A549 treated with Mapracorat at 1 μM for 4 hours (cell line): ENCODE measurements around the gene QRICH1. TPM values are rescaled to one million over a fixed set of nuclear protein-coding genes. Genes with fewer than 3 reads are reported as not detected.

Experiments
- total RNA-seq: library from RNA; stranded (reverse); fragments of 200-300 nt; extraction: Qiagen RNA extraction; gene quantifications from 5 replicates; pipeline ENCODE4 v1.2.3, GENCODE V29; 2022

QRICH1 gene, protein sequence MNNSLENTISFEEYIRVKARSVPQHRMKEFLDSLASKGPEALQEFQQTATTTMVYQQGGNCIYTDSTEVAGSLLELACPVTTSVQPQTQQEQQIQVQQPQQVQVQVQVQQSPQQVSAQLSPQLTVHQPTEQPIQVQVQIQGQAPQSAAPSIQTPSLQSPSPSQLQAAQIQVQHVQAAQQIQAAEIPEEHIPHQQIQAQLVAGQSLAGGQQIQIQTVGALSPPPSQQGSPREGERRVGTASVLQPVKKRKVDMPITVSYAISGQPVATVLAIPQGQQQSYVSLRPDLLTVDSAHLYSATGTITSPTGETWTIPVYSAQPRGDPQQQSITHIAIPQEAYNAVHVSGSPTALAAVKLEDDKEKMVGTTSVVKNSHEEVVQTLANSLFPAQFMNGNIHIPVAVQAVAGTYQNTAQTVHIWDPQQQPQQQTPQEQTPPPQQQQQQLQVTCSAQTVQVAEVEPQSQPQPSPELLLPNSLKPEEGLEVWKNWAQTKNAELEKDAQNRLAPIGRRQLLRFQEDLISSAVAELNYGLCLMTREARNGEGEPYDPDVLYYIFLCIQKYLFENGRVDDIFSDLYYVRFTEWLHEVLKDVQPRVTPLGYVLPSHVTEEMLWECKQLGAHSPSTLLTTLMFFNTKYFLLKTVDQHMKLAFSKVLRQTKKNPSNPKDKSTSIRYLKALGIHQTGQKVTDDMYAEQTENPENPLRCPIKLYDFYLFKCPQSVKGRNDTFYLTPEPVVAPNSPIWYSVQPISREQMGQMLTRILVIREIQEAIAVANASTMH
- total RNA-seq: 37.1 to 40.0 TPM (median 38.9 TPM) in 5 replicates

DNA sequence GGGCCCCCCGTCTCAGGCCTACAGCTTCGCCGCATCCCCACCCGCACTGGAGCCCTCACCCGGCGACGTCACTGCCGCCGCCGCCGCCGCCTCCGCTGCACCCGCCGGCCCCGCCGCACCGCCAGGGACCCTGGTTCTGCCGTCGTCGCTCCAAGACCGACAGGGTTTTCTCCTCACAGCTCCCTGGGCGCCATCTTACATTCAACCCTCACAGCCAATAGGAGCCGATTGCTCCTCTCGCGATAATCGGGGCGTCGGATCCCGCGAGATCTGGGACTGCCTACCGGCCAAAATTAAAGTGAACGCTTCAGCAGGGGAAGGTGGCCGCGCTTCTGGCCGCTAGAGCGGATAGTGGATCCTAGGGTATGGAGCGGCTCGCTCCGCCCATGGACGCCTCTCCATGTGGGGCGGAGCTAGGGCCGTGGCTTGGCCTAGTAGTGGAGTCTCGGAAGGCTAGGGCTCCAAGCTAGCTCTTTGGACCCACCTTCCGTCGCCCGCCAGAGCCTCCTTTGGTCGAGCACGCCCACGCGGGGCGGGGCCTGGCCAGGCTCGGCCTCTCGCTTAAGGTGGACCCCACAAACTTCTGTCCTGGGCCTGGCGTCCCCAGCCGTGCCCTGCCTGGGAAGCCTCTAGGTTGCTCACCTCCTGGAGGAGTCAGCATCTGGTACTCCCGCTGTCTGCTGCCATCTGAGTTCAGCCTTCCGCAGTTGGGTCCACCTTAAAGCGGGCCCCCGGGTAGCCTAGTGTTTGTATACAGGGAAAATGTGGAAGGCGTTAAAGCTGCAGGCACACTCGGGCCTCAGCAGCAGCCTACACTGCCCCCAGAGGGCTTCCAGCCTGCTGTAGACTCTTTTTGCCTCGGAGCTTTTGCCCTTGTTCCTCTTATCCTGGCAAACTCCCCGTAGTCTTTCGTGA lies at the start of gene QRICH1:
TSS of gene QRICH1 (minus strand) at position 219 of the 915 bp plus-strand sequence. CDS start 17,054 bp downstream, outside the sequence.

DNA sequence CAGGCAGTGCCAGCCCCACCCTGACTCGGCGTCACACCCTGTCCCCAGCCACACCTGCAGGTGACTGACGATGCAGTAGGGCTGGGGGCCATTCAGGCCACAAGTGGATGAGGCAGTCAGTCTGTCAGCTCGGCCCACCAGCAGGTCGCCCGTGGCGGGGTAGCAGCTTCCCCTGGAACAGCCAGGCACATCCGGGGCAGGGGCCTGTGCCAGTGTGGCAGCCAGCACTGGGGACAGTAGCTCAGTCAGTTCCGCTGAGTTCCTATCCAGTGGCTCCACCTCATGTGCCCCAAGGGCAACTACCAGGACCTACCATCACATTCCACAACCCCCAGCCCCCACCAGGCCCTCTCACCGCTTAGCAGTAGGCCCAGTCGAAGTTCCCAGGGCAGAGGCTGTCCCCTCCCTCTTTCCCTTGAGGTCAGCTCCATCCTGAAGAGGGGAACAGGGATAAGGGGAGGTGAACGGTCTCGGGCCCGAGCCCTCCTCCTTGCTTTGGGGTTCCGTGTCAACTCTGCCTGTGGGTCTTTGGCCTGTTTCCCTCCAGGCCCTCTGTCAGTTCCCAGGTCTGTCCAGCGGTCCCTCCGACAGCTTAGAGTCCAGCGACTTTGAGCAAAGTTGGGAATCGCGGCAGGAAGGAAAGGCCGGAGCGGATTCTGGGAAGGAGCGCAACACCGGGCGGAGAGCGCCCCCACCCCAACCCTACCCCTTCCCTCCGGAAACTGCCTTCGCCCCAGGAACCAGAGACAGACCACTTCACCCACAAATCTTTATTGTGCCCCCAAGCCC lies 38.8 kb upstream of the QRICH1 start, which contains the start of gene LAMB2:
TSS of gene LAMB2 (minus strand) at position 614 of the 789 bp plus-strand sequence. CDS start at position 431, 183 bp downstream.

DNA sequence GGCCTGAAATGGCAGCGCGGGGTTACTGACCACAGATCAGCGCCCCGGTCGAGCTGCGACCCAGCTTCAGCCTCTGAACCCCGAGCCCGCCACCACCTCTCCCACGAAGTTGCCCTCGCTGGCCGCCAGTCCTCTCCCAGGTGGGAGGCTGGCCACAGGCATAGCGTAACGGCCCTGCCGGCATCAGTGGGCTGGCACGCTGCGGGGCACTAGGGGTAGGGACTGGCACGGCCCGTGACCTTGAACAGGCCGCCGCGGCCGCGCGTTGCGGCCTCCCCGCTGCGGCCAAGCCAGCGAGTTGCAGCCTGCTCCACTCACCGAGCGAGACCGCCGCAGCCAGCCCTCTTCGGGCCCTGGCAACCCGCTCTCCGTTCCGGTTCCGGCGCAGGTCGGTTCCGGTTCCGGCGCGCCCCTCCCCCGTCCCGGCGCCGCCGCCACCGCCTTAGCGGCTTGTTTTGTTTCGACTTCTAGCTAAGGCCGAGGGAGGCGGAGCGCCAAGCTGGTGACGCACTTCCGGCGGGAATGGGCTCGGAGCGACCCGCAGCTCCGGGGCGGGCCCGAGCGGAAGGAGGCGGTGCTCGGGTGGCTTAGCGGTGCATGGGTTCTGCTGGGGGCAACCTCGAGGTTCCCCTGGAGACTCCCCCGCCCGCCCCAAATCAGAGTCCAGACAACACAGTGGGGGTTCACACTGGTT lies 26.7 kb upstream of the QRICH1 start, which contains the start of gene USP19:
TSS of gene USP19 (minus strand) at position 386 of the 694 bp plus-strand sequence. CDS start 1,678 bp downstream, outside the sequence.

DNA sequence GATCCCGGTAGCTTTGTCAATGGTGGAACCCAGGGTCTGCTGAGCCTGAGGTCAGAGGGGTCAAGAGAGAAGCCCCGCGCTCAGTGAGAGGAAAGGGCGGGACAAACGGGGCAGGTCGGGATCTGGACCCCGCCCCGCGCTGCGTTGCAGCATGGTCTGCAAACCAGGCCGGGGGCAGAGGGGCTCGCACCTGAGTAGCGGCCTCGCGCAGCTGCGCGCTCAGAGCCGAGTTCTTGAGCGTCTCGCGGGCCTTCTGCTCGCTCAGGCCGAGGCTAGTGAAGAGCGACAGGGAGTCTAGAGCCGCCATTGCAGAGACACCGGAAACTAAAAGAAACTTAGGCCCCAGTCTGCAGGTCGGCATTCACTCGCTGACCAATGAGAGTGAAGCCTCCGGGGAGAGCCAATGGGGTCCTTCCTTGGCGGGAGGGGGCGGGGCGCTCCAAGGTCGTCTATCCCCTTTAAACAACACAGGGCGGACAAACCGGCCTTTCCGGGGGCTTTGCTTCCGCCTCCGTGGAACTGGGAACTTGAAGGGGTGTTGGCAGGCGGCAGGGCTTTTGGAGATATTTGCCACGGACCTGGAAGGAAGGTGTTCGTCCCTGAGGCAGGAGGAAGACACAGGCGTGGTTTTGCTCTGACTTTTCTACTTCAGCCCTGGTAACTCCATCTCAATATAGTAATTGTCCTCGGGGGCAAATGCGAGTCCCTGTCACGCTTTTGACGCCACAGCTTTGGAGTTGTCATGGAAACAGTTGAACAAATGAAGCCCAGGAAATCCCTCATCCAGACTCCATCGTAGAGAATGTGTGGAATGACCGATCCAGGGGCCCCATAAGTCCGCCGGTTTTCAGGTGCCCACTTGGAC lies 10.8 kb upstream of the QRICH1 start, which contains the start of gene QARS1:
TSS of gene QARS1 (minus strand) at position 331 of the 865 bp plus-strand sequence. CDS start at position 307, 24 bp downstream.

DNA sequence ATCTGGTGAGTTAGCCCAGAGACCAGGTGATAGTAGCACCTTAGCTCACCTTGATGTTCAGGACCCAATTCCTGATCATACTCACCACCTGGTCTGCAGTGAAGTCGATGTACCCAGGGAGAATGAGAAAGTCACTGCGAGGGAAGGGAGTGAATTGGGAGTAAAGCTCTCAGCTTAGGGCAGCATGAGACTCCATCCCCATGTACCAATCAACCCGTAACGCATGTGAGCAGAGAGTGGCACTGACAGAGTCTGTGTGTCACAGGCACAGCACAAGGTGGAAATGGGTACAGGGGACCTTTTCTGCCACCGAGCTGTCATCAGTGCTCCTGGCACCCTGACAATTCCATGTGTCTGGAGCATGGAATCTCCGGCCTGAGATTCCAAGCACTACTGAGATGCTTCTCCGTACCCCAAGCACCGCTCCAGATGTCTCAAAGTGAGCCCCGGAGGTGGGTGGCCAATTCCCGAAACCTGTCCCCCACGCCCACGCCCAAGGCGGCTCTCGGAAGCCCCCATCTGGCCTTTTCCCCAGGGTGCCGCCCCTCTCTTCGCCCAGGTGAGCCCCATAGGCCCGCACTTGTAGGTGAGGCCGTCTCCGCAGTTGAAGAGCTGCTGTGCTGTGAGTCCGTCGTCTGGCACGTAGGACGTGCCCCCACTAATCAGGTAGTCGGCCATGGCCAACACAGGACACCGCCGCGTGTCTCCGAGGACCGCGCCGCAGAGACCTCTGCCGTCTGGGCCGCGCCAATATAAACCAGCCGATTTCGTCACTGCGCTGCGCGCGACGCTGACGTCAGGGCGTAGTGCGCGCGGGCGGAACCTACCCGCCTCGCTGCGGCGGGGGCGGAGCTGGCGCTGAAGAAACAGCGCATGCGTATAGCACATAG lies 65.0 kb downstream of the QRICH1 start, which contains the start of gene IMPDH2:
TSS of gene IMPDH2 (minus strand) at position 726 of the 890 bp plus-strand sequence. CDS start at position 678, 48 bp downstream.

DNA sequence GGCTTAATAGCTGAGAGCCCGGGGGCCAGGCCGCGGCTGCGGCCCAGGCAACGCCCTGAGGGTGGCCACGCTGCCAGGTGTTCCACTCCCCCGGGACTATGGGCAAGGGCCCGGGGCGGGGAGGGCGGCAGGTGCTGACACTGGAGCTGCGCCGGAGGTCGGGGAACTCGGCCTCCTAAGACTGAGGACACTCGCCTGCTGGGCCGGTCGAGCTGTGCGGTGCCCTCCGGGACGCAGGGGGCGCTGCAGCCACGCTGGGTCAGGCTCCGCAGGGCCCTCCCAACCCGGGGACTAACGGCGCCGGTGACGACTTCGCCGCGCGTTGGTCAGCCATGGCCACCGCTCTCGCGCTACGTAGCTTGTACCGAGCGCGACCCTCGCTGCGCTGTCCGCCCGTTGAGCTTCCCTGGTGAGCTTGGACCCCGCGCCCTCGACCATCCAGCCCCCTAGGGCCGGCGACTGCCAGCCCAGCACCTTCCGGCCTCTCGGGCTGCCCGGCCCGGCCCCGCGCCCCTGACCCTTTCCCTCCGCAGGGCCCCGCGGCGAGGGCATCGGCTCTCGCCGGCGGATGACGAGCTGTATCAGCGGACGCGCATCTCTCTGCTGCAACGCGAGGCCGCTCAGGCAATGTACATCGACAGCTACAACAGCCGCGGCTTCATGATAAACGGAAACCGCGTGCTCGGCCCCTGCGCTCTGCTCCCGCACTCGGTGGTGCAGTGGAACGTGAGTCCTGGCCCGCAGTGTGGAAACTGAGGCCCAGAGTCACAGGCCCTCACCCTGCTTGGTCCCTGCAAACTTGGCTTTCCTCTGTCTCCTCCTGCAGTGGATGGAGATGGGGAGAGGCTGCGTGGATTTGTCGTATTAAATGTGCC lies 71.8 kb downstream of the QRICH1 start, which contains the start of gene NDUFAF3:
TSS of gene NDUFAF3 (plus strand) at position 309 of the 875 bp plus-strand sequence. CDS start at position 333, 24 bp downstream.

DNA sequence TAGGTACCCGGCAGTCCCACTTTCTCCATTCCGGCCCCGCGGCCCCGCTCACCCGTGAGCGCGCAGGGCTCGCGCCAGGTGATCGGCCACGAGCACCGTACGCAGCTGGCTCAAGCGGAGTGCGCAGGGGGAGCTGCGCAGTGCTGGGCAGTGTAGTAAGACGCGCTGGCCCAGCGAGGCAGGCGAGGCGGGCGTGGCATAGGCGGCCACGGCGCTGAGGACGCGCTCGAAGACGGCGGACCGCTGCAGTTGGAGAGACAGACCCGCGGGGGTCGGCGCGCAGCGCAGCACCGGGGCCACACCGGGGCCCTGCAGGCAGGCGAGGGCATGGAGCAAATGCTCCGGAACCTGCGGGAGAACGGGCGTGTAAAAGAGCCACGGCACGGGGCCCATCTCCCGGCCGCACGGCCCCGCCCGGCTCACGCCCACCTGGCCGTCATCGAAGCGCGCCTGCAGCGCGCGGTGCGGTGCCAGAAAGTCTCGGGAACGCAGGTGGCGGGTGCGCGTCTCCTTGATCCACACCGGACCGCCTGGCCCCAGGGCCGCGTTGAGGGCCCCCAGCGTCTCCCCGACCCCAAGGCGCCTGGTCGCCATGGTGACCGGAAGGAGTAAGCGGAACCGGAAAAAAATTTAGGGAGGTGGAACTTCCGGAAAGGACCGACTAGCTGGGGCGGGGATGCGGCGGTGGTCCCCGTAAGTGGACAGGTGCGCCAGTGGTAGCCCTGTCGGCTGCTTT lies 75.7 kb downstream of the QRICH1 start, which contains the start of gene DALRD3:
TSS of gene DALRD3 (minus strand) at position 610 of the 736 bp plus-strand sequence. CDS start at position 594, 16 bp downstream.

DNA sequence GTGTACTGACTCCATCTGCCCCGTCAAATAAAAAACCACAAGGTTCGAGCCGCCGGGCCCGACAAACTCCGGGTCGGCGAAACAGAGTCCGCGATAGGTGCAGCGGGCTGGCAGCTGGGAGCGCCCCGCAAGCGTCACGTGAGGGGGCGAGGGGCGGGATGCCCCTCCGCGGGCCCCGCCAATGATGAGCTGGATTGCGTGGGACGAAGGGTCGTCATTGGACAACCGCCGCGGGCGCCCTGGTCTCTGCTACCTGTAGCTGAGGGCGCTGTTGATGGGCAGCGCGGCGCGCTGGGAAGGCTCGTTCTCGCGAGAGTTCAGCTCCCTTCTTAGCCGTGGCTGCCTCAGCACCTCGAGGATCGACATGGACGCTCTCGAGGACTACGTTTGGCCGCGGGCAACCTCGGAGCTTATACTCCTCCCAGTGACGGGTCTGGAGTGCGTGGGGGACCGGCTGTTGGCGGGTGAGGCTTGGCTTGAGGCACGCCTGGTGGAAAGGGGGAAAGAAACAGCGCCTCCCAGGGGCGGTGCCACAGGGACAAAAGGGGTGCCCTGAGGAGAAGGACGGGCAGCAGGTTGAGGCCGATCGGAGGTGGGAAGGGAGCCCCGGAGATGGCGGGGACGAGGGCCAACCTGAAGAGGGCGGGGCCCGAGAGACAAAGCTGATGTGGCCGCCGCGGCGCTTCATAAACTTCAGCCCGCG lies 86.7 kb downstream of the QRICH1 start, which contains the start of gene WDR6:
TSS of gene WDR6 (plus strand) at position 324 of the 703 bp plus-strand sequence. CDS start at position 365, 41 bp downstream.

DNA sequence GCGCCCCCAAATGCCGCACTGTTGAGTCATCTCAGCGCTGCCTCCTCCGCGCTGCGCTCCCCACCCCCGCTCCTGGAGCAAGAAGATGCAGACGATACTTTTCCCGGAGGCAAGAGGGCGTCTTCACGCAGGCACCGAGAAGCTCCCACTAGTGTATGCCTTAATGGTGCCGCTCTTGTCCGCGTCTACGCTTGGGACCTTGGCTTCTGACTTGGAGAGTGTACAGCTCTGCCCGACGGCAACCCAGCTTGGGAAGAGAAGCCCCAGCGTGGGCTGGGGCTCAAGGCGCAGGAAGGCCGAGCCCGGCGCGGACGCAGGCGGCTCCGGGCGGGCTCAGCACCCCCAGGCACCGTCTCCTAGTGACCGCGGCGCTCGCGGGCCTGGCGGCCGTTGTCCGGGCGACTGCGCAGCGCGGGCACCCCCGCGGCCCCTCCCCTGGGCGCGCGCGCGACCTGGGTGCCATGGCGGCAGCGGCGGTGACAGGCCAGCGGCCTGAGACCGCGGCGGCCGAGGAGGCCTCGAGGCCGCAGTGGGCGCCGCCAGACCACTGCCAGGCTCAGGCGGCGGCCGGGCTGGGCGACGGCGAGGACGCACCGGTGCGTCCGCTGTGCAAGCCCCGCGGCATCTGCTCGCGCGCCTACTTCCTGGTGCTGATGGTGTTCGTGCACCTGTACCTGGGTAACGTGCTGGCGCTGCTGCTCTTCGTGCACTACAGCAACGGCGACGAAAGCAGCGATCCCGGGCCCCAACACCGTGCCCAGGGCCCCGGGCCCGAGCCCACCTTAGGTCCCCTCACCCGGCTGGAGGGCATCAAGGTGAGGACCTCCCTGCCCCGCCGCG lies 103.9 kb downstream of the QRICH1 start, which contains the start of gene P4HTM:
TSS of gene P4HTM (plus strand) at position 446 of the 840 bp plus-strand sequence. CDS start at position 462, 16 bp downstream.

Other genes with a start within 250 kb of the QRICH1 start
- 15.5 to 21.0 TPM (median 18.0 TPM) in 5 replicates for gene PRKAR2A, start 246.2 kb downstream of the QRICH1 start, total RNA-seq
- 10.0 to 12.2 TPM (median 10.6 TPM) in 5 replicates for gene SLC25A20, start 195.2 kb downstream of the QRICH1 start, total RNA-seq
- 53.1 to 63.5 TPM (median 57.3 TPM) in 5 replicates for gene ARIH2, start 175.2 kb downstream of the QRICH1 start, total RNA-seq
- gene P4HTM, start 103.8 kb downstream of the QRICH1 start, total RNA-seq: 12.7 to 19.4 TPM (median 18.5 TPM) in 5 replicates
- gene WDR6, start 86.7 kb downstream of the QRICH1 start, total RNA-seq: 56.1 to 78.2 TPM (median 75.6 TPM) in 5 replicates
- gene DALRD3, start 75.5 kb downstream of the QRICH1 start, total RNA-seq: 19.6 to 25.4 TPM (median 24.4 TPM) in 5 replicates
- 61.9 to 93.9 TPM (median 86.0 TPM) in 5 replicates for gene NDUFAF3, start 72.0 kb downstream of the QRICH1 start, total RNA-seq
- 151 to 161 TPM (median 154 TPM) in 5 replicates for gene IMPDH2, start 64.7 kb downstream of the QRICH1 start, total RNA-seq
- gene QARS1, start 10.7 kb upstream of the QRICH1 start, total RNA-seq: 121 to 151 TPM (median 137 TPM) in 5 replicates
- 17.2 to 23.8 TPM (median 23.3 TPM) in 5 replicates for gene USP19, start 26.8 kb upstream of the QRICH1 start, total RNA-seq
- gene LAMB2, start 39.0 kb upstream of the QRICH1 start, total RNA-seq: 82.0 to 115 TPM (median 113 TPM) in 5 replicates
- 12.1 to 15.3 TPM (median 12.2 TPM) in 5 replicates for gene CCDC71, start 72.3 kb upstream of the QRICH1 start, total RNA-seq
- 4.4 to 7.0 TPM (median 5.7 TPM) in 5 replicates for gene KLHDC8B, start 77.5 kb upstream of the QRICH1 start, total RNA-seq
- gene C3orf62, start 183.2 kb upstream of the QRICH1 start, total RNA-seq: 1.5 to 2.5 TPM (median 1.8 TPM) in 5 replicates
- 11.4 to 15.4 TPM (median 13.8 TPM) in 5 replicates for gene USP4, start 246.0 kb upstream of the QRICH1 start, total RNA-seq